AG09319 (cell line): ENCODE data around the gene CORO6.

ENCODE experiments used
- DNase-seq: peaks from one replicate; pipeline ENCODE4 v3.0.0-alpha.2; 2010; ENCODE audit warnings: low read depth; ENCODE audit errors: extremely low read depth
- TF ChIP-seq, protein P1 (sequence below): IDR thresholded peaks from 2 replicates; pipeline ENCODE4 v1.5.1; 2011; ENCODE audit warnings: low read depth, mild to moderate bottlenecking, inconsistent platforms, low read length, moderate library complexity

The CORO6 gene

DNA sequence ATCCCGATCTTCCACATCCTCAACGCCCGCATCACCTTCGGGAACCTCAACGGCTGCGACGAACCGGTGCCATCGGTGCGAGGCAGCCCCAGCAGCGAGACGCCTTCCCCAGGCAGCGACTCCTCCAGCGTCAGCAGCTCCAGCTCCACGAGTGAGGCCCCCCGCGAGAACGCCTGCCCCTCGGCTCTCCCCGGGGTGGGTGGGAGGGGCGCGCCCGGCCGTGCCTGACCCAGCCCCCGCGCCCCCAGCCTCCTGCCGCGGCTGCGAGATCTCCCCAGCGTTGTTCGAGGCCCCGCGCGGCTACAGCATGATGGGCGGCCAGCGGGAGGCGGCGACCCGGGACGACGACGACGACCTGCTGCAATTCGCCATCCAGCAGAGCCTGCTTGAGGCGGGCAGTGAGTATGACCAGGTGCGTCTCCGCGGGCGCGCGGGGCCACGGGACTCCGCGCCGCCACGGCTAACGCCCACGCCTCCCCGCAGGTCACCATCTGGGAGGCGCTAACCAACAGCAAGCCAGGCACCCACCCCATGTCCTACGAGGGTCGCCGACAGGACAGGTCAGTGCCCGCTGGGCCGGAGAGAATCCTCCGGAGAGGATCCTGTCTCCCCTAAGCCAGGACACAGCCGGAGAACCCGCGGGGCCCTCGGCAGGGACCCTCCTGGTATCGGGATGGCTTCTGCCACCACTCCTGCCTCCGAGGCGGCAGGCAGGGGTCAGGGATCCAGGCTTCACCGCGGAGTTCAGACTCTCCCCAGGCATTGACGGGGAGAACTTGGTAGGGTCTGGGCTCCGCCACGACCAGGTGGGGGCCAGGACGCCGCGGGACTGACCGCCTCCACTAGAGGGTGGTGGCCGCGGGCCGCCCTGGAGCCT lies 10.1 kb downstream of the CORO6 start:
- DNase-seq, result no peak
- TF ChIP-seq, protein P1, sequence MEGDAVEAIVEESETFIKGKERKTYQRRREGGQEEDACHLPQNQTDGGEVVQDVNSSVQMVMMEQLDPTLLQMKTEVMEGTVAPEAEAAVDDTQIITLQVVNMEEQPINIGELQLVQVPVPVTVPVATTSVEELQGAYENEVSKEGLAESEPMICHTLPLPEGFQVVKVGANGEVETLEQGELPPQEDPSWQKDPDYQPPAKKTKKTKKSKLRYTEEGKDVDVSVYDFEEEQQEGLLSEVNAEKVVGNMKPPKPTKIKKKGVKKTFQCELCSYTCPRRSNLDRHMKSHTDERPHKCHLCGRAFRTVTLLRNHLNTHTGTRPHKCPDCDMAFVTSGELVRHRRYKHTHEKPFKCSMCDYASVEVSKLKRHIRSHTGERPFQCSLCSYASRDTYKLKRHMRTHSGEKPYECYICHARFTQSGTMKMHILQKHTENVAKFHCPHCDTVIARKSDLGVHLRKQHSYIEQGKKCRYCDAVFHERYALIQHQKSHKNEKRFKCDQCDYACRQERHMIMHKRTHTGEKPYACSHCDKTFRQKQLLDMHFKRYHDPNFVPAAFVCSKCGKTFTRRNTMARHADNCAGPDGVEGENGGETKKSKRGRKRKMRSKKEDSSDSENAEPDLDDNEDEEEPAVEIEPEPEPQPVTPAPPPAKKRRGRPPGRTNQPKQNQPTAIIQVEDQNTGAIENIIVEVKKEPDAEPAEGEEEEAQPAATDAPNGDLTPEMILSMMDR, result no peak

DNA sequence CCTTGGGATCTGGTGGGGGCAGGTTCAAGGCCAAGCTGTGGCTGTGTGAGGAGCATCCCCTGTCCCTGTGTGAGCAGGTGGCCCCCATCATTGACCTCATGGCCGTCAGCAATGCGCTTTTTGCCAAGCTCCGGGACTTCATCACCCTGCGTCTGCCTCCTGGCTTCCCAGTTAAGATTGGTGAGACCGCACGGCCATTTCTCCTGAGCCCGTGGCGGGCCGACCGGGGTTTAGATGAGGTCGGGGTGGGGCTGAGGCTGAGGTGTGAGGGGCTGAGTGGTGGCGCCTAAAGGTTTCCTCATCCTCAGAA lies 10.7 kb downstream of the CORO6 start:
- TF ChIP-seq, protein P1, result no peak
- DNase-seq, result no peak

DNA sequence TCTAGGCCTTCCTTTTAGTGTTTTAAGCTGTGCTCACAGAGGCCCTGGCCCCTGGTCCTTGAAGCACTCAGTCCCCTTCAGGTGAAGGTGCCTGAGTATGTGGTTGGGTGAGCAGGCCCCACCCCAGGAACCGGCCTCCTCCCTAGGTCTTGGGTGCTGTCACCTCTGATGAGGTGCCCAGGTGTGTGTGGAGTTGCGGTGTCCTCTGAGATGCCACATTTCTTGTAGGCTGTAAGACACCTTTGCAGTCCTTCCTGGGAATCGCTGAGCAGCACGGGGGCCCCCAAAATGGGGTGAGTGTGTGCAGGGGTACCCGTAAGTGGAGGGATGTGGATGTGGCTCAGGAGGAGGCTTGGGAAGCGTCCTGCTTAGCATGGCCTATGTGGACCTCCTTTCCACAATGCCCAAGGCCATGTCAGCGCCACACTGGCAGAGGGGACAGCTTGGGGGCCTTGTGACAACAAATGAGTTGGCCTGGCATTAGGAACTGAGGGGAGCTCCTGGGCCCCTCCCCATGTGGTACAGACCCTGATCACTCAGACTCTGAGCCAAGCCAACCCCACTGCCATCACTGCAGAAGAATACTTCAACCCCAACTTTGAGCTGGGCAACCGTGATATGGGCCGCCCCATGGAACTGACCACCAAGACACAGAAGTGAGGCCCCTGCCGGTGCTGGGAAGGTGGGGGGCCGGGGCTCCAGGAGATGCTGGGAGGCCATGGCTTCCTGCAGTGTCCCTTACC lies 11.2 kb downstream of the CORO6 start:
- DNase-seq, result no peak
- TF ChIP-seq, protein P1, result no peak

DNA sequence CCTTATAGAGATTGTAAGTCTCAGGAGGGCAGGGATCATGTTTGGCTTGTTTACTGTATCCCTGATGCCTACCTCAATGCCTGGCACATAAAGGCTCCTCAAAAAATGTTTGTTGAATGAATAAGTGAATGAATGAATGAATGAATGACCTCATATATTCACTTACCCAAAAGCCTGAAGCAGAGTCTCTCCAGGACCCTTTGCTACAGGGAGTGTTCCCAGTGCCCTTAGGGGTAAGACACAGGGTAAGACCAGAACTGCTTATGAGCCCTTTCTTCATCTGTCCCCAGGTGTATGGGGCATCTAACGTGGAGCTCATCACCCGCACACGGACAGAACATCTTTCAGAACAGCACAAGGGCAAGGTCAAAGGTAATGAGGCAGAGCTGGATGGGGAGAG lies 12.3 kb downstream of the CORO6 start:
- no peak for DNase-seq
- TF ChIP-seq, protein P1, result no peak

DNA sequence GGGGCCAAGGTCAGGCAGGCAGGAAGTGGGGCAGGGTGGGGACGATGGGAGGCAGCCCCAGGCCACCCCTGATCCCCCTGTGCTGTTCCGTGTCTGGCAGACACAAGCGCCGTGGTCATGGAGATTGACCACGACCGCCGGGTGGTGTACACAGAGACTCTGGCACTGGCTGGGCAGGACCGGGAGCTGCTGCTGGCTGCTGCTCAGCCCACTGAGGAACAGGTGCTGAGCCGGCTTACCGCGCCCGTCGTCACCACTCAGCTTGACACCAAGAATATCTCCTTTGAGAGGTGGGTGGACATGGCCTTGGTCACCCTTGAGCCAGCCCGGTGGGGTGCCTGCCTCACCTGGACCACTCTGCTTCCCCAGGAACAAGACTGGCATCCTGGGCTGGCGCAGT lies 13.7 kb downstream of the CORO6 start:
- TF ChIP-seq, protein P1, result no peak
- no peak for DNase-seq

DNA sequence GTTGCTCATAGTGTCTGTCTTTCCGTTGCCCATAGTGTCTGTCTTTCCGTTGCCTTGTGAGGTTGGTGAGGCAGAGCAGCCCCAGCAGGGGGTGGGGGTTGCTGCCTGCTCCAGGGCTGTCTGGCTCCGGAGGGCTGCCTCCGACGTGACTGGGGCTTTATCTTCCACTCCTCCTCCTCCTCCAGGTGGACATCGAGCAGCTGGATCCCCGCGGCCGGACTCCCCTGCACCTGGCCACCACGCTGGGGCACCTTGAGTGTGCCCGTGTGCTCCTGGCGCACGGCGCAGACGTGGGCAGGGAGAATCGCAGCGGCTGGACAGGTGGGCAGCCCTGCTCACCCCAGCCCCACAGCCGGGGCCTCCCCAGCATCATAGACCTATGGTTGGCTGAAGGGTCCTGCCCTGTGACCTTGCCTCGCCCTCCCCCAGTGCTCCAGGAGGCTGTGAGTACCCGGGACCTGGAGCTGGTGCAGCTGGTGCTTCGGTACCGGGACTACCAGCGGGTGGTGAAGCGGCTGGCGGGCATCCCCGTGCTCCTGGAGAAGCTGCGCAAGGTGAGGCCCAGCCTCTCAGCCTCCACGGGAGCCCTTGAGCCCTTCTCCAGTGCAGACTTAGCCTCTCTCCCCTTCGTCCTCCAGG lies 15.0 kb downstream of the CORO6 start:
- no peak for DNase-seq
- TF ChIP-seq, protein P1, result no peak
